Retinal pigment epithelial cell (primary cell): ENCODE measurements around the gene GOLGA6L2.
"Not testable (repeated sequence)": the region's sequence is repeated elsewhere in the genome, so short reads cannot be mapped to it uniquely, and the experiment has no call there.

Experiments
- DNase-seq: peaks from one replicate; pipeline ENCODE4 v3.0.0-alpha.2; 2010; ENCODE audit warnings: low read depth
- H3K4me3 ChIP-seq: 2 replicates; pipeline ENCODE4 v1.5.1; 2011; ENCODE audit warnings: mild to moderate bottlenecking, low read length, control low read depth, moderate library complexity
- TF ChIP-seq, protein P1 (sequence below): conservative IDR thresholded peaks from 2 replicates; pipeline ENCODE4 v1.5.1; 2011; ENCODE audit warnings: low read depth, low read length, control low read depth, inconsistent platforms

GOLGA6L2 gene

DNA sequence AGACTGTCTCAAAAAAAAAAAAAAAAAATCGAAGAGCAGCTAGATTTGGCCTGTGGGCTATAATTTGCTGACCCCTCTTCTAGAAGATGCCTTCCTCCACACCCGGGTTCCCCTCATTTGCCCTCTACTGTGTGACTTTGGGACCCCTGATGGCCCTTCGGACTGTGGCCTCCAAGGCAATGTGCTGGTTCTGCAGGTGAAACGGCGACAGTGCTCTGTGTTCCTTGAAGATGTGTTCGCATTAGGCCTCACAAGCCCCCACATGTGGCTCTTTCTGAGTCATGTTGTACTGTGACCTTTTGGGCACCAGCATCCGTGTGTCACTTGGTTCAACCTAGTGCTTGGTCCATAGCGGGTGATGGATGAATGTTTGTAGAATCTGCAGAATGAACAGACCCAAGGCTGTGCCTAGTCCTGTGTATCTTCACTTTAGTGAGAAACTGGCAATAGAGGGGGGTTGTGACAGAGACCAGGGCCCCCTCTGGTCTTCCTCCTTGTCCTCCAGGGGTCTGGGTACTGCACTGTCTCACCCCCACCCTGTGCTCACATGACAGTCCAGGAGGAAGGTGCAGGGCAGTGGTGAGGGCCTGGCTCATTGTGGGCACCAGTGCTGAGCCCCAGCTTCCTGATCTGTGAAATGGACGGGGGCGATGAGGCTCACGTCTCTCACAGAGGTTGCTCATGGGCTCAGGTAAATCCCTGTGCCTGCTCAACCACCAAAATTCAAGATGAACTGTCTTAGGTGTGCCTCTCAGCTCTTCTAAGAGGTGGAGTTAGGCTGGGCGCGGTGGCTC, 22.7 kb downstream of the GOLGA6L2 start:
- TF ChIP-seq, protein P1, sequence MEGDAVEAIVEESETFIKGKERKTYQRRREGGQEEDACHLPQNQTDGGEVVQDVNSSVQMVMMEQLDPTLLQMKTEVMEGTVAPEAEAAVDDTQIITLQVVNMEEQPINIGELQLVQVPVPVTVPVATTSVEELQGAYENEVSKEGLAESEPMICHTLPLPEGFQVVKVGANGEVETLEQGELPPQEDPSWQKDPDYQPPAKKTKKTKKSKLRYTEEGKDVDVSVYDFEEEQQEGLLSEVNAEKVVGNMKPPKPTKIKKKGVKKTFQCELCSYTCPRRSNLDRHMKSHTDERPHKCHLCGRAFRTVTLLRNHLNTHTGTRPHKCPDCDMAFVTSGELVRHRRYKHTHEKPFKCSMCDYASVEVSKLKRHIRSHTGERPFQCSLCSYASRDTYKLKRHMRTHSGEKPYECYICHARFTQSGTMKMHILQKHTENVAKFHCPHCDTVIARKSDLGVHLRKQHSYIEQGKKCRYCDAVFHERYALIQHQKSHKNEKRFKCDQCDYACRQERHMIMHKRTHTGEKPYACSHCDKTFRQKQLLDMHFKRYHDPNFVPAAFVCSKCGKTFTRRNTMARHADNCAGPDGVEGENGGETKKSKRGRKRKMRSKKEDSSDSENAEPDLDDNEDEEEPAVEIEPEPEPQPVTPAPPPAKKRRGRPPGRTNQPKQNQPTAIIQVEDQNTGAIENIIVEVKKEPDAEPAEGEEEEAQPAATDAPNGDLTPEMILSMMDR = no peak
- no peak for DNase-seq
- H3K4me3 ChIP-seq = no peak overlapping the region

- no peak for DNase-seq
- TF ChIP-seq, protein P1 = no peak
- H3K4me3 ChIP-seq = no peak overlapping the region
Observed at GRCh38 chr15:23422946-23423708, 23.9 kb downstream of the GOLGA6L2 start.

- no peak overlapping the region for H3K4me3 ChIP-seq
- no peak for DNase-seq
- TF ChIP-seq, protein P1 = no peak
Observed at GRCh38 chr15:23422099-23422945, 24.7 kb downstream of the GOLGA6L2 start.

- peak; percentile 2 for DNase-seq
- no peak overlapping the region for H3K4me3 ChIP-seq
- TF ChIP-seq, protein P1 = no peak
Observed at GRCh38 chr15:23420806-23421575, 26.1 kb downstream of the GOLGA6L2 start.

DNA sequence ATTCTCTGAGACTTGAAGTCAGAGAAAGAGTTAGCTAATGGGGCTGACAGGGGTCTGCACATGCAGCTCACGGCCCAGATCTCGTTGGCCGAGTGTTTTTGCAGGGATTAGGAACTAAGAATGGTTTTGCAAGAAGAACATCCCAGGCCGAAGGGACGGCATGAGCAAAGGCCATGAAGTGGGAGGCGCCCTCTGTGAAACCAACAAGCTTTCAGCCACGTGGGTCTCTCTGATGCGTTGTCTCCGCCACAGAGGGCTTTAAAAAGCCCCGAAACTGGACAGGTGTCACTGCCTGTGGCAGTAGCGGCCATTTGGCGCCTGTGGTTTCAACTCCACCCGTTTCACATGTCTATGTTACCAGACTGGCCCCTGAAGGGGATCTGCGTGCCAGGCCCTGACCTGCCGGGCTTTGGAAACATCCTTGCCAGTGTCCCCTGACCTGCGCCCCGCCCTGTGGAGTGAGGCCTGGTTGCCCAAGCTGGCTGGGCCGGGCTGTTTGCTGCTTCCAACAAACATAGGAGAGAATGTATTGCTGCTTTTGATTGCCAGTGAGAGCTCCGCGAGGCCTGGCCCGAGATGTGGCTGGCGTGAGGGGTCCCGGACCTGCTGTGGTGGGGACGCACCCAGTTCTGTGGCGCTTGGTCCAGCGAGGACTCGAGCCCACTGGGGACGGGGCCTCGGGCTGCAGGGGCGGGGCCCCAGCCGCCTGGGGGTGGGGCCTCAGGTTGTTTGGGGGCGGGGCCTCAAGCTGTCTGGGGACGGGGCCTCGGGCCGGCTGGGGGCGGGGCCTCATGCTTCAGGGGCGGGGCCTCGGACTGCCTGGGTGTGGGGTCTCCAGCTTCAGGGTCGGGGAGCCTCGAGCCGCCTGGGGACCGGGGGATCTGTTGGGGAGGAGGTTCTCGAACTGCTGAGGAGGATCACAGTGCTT, 30.4 kb downstream of the GOLGA6L2 start:
- no peak overlapping the region for H3K4me3 ChIP-seq
- TF ChIP-seq, protein P1 = no peak
- DNase-seq = no peak

DNA sequence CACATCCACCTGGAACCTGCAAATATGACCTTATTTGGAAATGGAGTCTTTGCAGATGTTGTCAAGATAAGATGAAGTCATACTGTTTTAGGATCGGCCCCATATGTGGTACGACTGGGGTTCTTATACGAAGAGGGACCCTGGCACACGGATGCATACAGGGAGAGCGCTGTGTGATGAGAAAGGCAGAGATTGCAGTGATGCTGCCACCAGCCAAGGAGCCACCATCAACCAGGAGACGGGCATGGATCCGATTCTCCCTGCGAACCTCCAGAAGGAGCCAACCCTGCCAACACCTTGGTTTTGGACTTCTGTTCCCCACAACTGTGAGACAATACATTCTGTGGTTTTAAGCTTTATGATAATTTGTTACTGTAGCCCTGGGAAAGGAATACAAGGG, 31.2 kb downstream of the GOLGA6L2 start:
- not testable (repeated sequence) for DNase-seq, H3K4me3 ChIP-seq
